Measurements from ENCODE around the gene PLOD1.

Gene PLOD1

GRCh38 chr1:11979851-11980675 is 45.5 kb downstream of the PLOD1 start, which contains the start of gene MFN2:
Gene MFN2 (plus strand): TSS chr1:11980444. CDS start chr1:11989169, 8,725 bp downstream.
- DNase-seq = peak; percentile 96 to 99

GRCh38 chr1:11980676-11980972 is 46.1 kb downstream of the PLOD1 start:
- DNase-seq = no peak

DNA sequence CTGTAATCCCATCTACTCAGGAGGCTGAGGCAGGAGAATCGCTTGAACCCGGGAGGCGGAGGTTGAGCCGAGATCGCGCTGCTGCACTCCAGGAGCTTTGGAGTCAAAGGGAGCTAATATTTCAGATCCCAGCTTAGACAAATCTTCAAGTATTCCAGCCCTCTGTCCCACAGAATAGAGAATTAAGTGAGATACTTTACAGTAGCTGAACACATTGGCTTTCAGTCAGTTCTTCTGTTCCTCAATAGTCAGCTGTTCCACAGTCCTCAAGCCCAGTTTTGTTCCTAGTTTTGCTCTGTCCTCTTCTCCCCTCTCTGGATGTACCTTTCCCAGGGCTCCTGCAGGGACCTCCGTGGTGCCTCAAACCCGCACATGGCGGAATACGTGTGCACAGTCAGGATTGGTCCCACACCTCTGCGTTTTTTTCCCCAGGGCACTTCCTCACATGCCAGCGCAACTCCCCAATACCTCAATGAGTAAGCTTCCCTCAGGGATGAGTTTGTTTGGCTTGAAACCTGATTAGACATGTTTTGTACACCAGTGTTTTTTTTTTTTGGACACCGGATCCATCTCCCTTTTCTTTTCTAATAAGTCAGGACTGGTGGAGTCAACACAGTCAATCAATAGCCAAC is 47.0 kb downstream of the PLOD1 start:
- no peak for DNase-seq

- no peak for DNase-seq
Measured at GRCh38 chr1:11982010-11982392, 47.5 kb downstream of the PLOD1 start.

GRCh38 chr1:11984121-11984520 is 49.6 kb downstream of the PLOD1 start:
- DNase-seq = no peak

DNA sequence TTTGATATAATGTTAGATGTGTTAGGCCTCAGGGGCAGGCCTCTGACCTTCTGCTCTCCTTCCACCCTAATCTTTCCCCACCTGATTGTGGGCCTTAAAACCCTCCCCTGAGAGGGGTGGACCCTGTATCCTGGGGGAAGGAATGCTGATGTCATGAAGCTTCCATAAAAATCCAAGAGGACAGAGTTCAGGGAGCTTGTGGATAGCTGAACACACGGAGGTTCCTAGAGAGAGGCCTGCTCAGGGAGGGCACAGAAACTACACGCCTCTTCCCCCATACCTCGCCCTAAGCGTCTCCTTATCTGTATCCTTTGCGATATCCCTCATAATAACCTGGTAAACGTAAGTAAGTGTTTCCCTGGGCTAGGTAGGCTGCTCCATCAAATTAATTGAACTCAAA is 50.1 kb downstream of the PLOD1 start:
- no peak for DNase-seq

GRCh38 chr1:11985171-11985570 is 50.7 kb downstream of the PLOD1 start:
- DNase-seq = no peak

DNA sequence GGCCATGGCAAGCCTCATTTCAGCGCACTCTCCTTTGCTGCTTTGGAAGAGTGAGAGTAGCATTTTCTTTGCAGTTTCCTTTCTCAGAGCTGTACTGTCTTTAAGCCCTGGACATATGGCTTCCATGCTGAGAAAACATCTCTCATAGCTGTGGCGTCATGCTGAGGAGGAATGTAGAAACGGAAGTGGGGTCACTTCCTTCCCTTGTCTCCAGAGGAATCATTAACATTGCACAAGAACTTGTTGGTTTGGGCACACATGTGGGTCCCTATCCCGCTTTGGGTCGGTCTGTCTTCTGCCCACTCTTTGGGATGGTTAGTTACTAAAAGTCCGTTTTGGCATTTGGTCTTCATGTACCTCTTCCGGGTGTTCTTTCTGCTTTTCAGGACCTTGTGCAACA is 51.3 kb downstream of the PLOD1 start:
- DNase-seq = no peak

DNA sequence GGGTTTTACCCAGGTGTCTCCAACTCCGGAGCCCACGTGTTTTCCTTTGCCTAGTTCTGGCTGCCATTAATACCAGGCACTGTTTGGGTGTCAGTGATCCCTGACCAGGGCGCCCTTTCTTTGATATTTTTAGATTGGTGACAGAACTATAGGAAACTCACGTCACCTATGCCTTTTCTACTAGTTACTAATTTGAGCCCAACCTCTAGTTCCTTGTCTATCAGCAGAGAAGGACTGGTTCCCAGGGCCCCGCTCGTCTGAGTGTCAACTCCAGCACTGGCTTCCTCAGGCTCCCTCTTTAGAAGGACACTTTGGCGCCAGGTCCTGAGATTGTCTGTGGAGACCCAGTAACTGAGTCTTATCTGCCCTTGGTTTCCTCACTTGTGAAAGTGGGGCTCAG is 55.2 kb downstream of the PLOD1 start:
- no peak for DNase-seq

GRCh38 chr1:11990303-11991032 is 56.0 kb downstream of the PLOD1 start:
- no peak for DNase-seq

GRCh38 chr1:11991969-11992676 is 57.6 kb downstream of the PLOD1 start:
- no peak for DNase-seq

DNA sequence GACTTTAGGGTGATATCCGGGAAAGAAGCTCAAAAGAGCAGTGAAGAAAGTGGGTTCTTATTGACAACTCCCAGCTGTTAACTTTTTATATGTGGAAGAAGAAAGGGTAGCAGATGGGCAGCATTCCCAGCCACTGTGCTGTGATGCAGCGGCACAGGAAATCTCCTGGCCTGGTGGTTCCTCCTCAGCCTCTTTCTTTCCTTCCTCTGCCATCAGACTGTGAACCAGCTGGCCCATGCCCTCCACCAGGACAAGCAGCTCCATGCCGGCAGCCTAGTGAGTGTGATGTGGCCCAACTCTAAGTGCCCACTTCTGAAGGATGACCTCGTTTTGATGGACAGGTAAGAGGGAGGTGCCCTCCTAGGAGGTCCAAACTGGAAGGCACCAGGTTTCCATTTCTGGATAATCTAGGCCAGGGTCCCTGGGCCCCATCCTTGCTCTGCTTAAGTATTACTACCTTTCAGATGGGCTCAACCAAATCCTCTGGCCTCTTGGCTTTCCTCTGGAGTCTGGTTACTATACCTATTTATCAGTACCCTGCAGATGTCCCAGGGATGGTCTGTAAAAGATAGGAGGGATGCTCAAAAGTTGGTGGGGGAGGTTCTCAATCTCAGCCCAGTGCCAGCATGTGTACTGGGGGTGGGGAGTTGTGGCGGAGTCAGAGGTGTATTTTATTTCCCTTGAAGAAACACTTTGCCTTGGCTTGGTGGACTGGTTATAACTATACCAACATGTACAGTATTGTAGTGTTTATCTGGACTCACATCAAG is 62.7 kb downstream of the PLOD1 start:
- DNase-seq = no peak

DNA sequence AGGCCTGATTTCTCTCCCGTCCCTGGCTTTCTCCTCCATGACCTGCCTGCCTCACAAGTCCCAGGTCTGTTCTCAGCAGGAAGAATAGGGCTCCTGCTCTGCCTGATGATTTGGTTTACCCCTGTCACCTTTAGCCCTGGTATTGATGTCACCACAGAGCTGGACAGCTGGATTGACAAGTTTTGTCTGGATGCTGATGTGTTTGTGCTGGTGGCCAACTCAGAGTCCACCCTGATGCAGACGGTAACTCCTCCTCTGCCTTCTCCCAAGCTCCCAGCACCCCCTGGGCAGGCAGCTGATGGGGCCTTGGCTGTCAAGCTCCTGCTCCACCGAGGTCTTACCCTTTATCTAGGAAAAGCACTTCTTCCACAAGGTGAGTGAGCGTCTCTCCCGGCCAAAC is 64.1 kb downstream of the PLOD1 start:
- no peak for DNase-seq

- DNase-seq = no peak
Measured at GRCh38 chr1:11999236-11999635, 64.7 kb downstream of the PLOD1 start.

GRCh38 chr1:12001249-12001917 is 66.9 kb downstream of the PLOD1 start:
- DNase-seq = no peak

DNA sequence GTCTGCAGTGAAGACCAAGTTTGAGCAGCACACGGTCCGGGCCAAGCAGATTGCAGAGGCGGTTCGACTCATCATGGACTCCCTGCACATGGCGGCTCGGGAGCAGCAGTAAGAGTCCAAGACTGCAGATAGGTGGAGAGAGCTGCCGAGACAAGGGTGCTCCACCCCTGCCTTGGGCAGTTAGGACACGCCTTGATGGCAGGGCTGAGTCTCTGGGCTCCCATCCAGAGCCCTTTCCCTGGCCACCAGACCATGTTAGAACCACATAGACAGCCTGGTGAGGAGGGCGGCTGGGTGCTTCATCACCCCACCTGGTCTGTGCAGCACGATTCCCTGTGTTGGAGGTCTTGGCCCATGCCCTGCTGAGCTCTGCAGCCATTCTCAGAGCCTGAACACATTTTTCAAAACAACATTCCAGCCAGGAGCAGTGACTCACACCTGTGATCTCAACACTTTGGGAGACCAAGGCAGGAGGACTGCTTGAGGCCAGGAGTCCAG is 67.5 kb downstream of the PLOD1 start:
- no peak for DNase-seq

- DNase-seq = no peak
Measured at GRCh38 chr1:12003762-12004161, 69.2 kb downstream of the PLOD1 start.

GRCh38 chr1:12005488-12006166 is 71.1 kb downstream of the PLOD1 start:
- DNase-seq = no peak

GRCh38 chr1:12006167-12006921 is 71.8 kb downstream of the PLOD1 start:
- DNase-seq = no peak

DNA sequence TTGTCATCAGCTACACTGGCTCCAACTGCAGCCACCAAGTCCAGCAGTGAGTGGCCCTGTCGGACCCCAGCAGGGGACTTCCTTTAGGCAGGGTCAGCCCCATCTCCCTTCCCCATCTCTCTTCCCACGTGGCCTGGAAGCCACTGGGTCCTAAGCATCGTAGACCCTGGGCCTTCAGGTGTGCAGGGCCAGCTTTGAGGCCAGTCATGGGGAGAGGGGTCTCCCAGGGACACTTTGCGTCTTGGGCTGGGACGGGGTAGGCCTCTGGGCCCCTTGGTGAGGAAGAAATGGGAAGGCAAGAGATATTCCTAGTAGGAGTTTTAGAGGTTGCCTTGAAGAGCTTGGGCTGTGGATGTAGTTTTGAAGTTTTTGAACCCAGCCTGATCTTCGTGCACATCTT is 72.7 kb downstream of the PLOD1 start:
- DNase-seq = no peak

All from bone marrow (tissue), 2 donors.